ENCODE measurements around the gene MIA2. TPM values are rescaled to one million over a fixed set of nuclear protein-coding genes. Genes with fewer than 3 reads are reported as not detected.

MIA2 gene
- total RNA-seq, 3 donors from 2014 or later, result 19.5 to 37.0 (median 23.3) TPM

DNA sequence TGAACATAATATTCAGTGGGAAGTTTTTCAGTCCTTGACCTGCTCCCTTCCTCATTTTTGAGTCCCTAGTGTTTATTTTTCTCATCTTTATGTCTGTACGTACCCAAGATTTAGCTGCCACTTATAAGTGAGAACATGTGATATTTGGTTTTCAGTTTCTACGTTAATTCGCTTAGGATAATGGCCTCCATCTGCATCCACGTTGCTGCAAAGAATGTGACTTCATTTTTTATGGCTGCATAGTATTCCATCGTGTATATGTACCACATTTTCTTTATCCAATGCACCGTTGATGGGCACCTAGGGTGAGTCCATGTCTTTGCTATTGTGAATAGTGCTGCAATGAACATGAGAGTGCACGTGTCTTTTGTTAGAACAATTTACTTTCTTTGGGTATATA, 30.3 kb downstream of the MIA2 start:
- intact Hi-C loops (cut with DNase I; ENCODE audit: low total_unique reads), result no loop called here

DNA sequence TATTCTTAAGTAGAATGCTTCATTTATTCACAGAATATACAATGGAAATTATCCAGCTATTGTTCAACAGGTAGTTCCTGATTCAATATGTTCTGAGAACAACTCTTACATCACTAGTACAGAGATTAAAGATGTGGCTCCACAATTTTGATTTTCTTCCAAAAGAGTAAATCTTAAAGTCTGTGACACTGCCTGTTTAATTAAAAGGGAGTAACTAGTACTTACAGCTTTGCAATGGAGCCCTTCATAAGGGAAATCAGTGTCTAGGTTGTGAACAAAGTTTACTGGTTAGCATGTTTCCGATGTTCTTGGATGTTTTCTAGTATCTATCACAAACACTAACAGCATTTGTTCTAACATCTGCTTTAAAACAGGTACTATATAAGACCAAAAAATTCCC, 30.8 kb downstream of the MIA2 start:
- intact Hi-C loops (cut with DNase I; ENCODE audit: low total_unique reads), result no loop called here
- Histone ChIP-seq H3K27ac (no peak overlapping the region), H3K27me3 (no peaks in the 10 kb centered on the region), H3K36me3 (no peaks in the 10 kb centered on the region), H3K4me1 (no peaks in the 10 kb centered on the region), H3K4me3 (no peak overlapping the region), H3K9me3 (peaks cover 0 to 5% of the 10 kb centered on the region in 2 donors)
- no peak for TF ChIP-seq POLR2AphosphoS5 (IDR thresholded peaks at IDR 0.05)
- TF ChIP-seq, protein P1, sequence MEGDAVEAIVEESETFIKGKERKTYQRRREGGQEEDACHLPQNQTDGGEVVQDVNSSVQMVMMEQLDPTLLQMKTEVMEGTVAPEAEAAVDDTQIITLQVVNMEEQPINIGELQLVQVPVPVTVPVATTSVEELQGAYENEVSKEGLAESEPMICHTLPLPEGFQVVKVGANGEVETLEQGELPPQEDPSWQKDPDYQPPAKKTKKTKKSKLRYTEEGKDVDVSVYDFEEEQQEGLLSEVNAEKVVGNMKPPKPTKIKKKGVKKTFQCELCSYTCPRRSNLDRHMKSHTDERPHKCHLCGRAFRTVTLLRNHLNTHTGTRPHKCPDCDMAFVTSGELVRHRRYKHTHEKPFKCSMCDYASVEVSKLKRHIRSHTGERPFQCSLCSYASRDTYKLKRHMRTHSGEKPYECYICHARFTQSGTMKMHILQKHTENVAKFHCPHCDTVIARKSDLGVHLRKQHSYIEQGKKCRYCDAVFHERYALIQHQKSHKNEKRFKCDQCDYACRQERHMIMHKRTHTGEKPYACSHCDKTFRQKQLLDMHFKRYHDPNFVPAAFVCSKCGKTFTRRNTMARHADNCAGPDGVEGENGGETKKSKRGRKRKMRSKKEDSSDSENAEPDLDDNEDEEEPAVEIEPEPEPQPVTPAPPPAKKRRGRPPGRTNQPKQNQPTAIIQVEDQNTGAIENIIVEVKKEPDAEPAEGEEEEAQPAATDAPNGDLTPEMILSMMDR (IDR thresholded peaks at IDR 0.05), result no peak
- no peak for TF ChIP-seq POLR2A (IDR thresholded peaks at IDR 0.05)
- DNase-seq (ENCODE audit: low spot score in 2 of 2), result no peak

More for the DNA sequence above, 30.3 kb downstream of the MIA2 start:
- H3K4me1 ChIP-seq, result no peaks in the 10 kb centered on the region
- no peak for DNase-seq (ENCODE audit: low spot score in 2 of 2)
- TF ChIP-seq, protein P1 (IDR thresholded peaks at IDR 0.05), result no peak
- TF ChIP-seq POLR2A (IDR thresholded peaks at IDR 0.05), result no peak
- H3K9me3 ChIP-seq, result peaks cover 0 to 5% of the 10 kb centered on the region in 2 donors
- H3K4me3 ChIP-seq, result no peak overlapping the region
- no peak overlapping the region for H3K27ac ChIP-seq
- no peaks in the 10 kb centered on the region for H3K36me3 ChIP-seq
- H3K27me3 ChIP-seq, result no peaks in the 10 kb centered on the region

DNA sequence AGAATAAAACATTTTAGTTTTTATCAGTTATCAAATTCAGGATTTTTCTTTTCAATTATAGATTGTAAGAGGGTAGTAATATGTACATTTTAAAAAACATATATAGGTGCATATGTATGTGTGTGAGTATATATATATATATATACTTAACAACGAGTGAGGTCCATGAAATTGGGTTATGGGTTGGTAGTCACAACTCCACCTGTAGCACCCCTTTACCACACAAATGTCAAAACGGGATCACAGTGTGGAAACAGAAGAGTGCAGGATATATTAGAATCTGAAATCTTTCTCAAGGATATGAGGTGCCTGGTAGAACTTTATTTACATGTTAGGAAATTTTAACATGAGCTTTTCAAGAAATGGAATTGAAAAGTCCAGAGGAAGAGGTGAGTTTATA, 31.3 kb downstream of the MIA2 start:
- TF ChIP-seq POLR2A (IDR thresholded peaks at IDR 0.05) (no peak), POLR2AphosphoS5 (IDR thresholded peaks at IDR 0.05) (no peak)
- TF ChIP-seq, protein P1 (IDR thresholded peaks at IDR 0.05), result no peak
- intact Hi-C loops (cut with DNase I; ENCODE audit: low total_unique reads), result loop anchor here (5.0 kb wide), 1 partner anchor 93 kb away; the partner anchor contains the start of gene TRAPPC6B
- H3K27me3 ChIP-seq, result no peaks in the 10 kb centered on the region
- H3K9me3 ChIP-seq, result peaks cover 0 to 5% of the 10 kb centered on the region in 2 donors
- H3K36me3 ChIP-seq, result no peaks in the 10 kb centered on the region
- no peaks in the 10 kb centered on the region for H3K4me1 ChIP-seq
- peak overlapping the region in 1 of 2 donors; percentile 98 for H3K27ac ChIP-seq
- DNase-seq (ENCODE audit: low spot score in 2 of 2), result no peak
- peak overlapping the region in 2 of 3 donors; percentile 15 to 96 for H3K4me3 ChIP-seq

DNA sequence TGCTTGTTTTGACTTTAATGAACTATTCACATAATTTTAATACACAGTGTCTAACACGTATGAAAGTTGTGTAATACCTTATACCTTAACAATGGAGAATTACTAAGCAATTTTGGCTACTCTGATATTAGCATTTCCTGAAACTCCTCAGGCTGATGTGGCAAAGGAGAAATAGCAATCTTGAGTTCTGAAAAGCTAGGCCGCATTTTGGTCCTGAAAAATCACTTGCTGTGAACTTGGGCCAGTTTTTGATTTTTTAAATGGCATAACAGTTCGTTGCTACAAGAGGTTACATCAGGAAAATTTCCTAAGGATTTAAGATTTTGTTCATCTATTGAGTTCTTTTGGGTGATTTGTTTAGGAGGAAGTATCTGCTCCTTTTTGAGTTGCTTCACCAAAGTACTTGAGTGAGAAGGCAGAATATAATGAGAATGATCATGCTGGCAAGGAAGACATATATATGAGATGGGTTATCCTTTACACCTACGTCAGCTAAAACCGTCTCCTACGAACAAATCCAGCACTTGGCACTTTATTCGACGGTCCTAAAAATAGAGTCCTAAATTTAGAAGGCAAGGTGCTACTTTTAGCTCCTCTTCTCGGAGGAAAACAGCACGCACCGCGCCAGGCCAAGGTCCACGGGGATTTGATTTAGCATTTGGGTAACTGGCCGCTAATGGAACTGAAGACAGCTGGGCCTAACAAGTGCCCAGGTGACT, 32.2 kb downstream of the MIA2 start:
- intact Hi-C loops (cut with DNase I; ENCODE audit: low total_unique reads), result loop anchor here (5.0 kb wide), 1 partner anchor 94 kb away; the partner anchor contains the start of gene TRAPPC6B
- no peaks in the 10 kb centered on the region for H3K4me1 ChIP-seq
- H3K27ac ChIP-seq, result peak overlapping the region; percentile 98 to 100
- H3K36me3 ChIP-seq, result no peaks in the 10 kb centered on the region
- peak overlapping the region; percentile 76 to 96 (median 89) for H3K4me3 ChIP-seq
- no peak for DNase-seq (ENCODE audit: low spot score in 2 of 2)
- no peaks in the 10 kb centered on the region for H3K27me3 ChIP-seq
- TF ChIP-seq, protein P1 (IDR thresholded peaks at IDR 0.05), result no peak
- no peak for TF ChIP-seq POLR2AphosphoS5 (IDR thresholded peaks at IDR 0.05)
- TF ChIP-seq POLR2A (IDR thresholded peaks at IDR 0.05), result no peak
- H3K9me3 ChIP-seq, result peaks cover 0 to 5% of the 10 kb centered on the region in 2 donors

DNA sequence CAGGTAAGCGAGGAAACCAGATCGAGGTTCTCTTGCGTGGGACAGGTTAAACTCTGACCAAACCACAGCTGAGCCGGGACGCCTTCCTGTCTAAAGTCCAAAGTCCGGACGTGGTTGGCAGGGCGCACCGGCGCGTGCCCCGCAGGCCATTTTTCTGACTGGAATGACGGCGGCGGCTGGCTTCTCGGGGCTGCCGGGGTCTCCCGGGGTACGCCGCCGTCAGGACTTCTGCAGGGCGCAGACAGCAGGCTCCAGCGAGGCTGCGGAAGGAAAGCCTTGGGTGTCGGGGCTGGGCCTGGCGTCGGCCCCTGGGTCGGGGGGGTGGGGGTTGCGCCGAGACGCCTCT, 32.8 kb downstream of the MIA2 start:
- H3K27me3 ChIP-seq, result no peaks in the 10 kb centered on the region
- TF ChIP-seq, protein P1 (IDR thresholded peaks at IDR 0.05), result no peak
- peak in 1 of 3 donors; percentile 8 for TF ChIP-seq POLR2AphosphoS5 (IDR thresholded peaks at IDR 0.05)
- H3K36me3 ChIP-seq, result no peaks in the 10 kb centered on the region
- peak overlapping the region; percentile 98 to 100 for H3K27ac ChIP-seq
- H3K9me3 ChIP-seq, result peaks cover 0 to 5% of the 10 kb centered on the region in 2 donors
- peak; percentile 67 to 73 for DNase-seq (ENCODE audit: low spot score in 2 of 2)
- H3K4me3 ChIP-seq, result peak overlapping the region; percentile 76 to 96 (median 89)
- intact Hi-C loops (cut with DNase I; ENCODE audit: low total_unique reads), result loop anchor here (5.0 kb wide), 1 partner anchor 94 kb away; the partner anchor contains the start of gene TRAPPC6B
- no peaks in the 10 kb centered on the region for H3K4me1 ChIP-seq
